HG03103 (cell line): ENCODE measurements around the gene CCDC33.

Source experiments
- ATAC-seq: cut with Tn5 transposase; IDR thresholded peaks from one replicate; pipeline ENCODE4 v1.9.1; 2021; ENCODE audit warnings: low read depth; ENCODE audit not compliant: unreplicated experiment

Gene CCDC33

DNA sequence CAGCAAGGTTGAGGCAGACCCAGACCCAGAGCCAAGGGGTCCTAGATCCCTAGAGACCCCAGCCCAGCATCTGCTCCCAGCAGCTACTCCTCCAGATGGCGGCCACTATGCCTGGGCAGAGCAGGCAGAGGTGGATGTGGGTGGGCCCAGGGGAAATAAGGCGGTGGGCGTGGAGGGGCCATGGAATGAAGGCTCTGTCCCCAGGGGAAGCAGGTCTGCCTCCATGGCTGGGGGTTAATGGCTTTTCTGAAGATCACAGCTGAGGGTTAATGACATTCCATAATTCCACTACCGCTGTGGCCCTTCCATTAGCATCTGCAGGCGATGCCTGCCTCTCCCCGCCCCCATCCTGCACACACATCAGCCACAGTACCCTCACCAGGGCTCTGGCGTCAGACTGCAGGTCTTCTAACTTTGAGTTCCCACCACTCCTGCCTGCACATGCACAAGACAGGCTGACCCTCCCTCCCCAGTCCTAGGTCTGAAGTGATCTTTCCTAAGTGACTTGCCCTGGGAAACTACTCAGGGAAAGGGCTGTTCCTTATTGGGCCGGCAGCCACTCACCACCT, 41.2 kb downstream of the CCDC33 start:
- ATAC-seq = no peak

DNA sequence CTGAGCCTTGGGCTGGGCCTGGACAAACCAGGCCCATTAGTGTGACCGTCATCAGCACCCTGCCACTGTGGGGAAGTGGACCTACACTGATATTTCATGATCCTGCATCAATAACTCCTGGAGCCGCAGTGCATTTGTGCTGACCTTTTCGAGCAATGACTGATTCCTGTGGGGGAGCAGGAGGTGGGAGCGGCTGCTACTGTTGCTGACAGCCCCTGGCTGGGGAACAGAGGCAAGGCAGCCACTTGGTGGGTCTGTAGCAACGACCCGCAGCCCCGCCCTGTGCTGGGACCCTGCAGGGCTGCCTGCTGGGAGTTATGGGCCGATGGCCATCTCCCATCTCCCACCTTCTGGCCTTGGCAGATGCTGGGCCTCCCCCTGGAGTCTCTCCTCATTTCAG, 42.1 kb downstream of the CCDC33 start:
- ATAC-seq = no peak

DNA sequence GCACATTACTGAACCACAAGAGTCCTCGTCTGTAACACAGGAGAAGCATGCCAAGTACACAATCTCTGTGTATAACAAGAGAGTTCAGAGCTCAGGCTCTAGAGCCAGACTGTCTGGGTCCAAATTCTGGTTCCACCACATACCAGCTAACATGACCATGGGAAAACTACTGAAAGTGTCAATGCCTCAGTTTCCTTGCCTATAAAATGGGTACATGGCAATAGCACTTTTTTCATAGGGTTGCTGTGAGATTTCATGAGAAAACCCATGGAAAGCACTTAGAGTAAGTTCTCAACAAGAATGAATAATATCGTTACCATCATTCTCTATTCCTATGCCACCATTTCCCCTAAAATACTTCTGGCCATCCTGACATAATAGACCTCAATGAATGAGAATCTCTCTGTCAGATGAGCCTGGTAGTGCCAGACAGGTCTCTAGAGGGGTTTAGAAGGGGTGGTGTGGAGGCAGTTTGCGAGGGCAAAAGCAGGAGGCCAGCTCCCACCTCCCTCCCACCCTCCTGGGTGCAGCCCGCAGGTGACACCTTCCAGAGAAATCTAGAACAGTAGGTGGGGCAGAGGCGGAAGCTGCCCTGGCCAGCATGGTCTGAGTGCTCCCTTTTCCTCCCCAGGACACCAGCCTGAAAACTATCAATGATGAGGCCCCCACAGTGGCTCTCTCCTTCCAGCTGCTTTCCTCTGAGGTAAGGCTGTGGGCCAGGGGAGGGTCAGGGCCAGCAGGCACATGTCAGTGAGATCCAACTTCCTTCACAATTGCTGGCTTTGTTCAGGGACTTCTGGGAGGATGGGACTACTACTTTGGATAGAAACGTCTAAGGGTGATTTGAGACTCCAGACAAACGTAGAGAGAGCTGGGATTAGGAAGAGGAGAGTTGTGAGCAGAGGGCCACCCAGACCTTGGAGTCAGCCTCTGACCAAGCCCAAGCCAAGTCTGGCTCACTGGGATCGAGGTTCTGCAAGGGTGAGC, 45.3 kb downstream of the CCDC33 start:
- no peak for ATAC-seq

DNA sequence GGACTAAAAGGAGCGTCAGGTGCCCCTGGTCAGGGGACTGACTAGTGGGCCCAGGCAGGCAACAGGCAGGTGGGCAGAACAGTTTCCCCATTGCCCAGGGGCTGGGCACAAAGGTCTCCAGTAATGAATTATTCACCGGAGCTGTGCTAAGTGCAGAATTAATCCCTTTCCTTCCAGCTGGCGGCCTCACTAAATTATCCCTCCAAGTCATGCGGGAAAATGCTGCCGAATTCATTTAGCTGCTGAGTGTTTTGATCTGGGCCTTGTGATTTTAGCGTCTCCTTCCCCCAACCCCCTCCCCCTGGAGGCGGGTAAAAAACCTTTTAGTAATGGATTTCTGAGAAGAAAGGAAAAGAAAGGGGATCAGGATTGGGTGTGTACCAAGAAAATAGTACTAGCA, 47.2 kb downstream of the CCDC33 start:
- ATAC-seq = no peak

DNA sequence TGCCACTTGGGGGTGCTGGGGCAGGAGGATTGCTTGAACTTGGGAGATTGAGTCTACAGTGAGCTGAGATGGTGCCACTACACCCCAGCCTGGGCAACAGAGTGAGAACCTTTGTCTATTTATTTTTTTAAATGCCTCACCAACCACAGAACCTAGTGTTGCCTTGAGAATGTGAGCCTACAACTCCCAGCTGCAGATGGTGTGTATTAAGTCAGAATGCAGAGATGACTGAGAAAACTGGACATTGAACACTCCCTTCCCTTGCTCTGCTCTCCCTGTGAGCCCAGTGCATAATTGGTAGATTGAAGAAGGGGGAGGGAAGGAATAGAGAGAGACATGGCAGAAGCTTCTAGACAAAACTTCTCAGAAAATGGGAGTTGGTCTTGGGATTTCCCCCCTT, 53.5 kb downstream of the CCDC33 start:
- ATAC-seq = no peak

DNA sequence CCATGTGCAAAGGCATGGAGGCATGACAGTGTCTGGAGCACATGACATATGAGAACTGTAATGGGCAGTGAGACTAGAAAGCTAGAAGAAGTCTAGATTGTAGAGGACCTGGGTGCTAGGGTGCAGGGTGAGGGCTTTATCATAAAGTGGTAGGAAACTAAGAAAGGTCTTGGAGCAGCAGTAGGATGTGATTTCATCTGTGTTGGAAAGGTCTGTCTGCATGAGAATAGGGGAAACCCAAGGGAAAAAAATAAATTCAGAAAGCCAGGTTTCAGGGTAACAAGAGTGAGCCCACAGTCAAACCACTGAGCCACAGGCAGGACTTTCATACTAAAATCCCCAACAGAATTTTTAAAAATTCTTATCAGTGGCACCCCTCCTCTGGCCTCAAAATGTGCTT, 54.5 kb downstream of the CCDC33 start:
- no peak for ATAC-seq

DNA sequence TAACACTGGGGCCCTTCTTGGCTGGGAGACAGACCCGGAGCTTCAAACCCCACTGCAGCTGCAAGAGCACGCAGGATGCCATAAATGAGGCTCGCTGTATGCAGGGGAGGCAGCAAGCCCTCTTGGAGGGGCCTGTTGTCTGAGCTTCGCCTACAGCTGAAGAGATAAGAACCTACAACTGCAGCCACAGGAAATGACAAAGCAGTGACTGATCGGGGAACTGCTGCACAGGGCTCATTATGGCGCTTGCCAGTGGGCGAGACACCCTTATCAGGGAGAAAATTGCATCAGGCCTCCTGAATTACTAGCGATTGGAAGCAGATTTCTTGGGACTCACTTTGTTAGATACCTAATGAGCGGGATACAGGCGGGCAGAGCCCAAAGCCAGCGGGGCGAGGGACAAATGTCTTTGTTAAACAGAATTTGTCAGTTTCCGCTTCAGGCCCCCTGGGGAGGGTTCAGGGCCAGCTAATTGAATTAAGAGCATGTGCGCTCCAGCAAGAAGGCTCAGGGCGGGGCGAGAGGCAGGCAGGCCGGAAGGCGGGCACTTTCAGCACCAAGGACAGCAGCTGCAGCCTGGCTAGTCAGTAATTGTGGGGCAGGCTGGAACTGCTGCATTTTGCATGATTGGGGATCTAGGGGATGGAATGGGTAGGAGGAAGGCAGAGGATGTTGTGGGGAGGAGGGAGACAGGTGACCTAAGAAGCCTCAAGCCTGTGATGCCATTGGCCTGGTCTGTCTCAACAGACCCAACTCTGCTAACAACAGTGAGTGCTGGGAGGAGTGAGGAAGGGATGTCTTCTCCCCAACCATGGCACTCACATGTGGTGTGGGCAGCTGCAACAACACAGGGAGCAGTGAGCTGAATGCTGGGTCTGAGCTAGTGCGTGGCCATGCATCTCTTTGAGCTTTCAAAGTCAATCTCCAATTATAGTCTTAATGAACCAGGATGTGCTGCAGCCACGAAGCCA, 55.3 kb downstream of the CCDC33 start:
- no peak for ATAC-seq

DNA sequence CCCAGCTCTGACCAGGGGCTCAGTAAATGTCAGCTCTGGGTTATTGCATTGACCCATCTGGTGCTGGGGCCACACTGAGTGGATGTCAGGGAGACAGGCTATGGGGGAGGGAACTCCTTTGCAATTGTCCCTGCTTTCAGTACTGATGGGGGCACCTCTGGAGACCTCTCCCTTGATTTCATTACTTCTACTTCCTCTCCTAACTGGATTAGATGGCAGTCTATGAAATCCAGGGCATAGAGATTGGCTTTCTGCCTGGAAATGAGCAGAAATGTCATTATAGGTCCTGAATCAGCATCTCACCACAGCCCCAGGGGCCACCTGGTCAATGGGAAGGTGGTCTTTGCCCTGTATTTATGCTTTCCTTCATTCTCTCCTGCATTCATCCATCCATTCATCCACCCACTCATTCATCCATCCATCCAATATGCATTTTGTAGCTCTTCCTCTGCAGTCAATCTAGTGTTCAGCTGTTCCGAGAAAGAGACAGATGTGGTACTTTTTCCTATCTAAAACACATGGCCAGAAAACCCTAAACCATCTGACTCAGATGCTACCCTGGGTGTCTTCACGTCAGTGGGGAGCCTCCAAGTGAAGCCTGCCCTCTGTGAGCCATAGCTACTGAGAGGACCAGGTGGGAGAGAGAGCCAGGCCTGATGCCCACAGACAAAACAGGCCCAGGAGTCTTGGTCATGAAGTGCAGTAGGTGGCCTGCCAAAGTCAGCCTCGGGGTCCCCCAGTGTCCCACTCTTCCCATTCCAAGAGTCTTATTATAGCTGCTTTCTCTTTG, 57.1 kb downstream of the CCDC33 start:
- no peak for ATAC-seq

DNA sequence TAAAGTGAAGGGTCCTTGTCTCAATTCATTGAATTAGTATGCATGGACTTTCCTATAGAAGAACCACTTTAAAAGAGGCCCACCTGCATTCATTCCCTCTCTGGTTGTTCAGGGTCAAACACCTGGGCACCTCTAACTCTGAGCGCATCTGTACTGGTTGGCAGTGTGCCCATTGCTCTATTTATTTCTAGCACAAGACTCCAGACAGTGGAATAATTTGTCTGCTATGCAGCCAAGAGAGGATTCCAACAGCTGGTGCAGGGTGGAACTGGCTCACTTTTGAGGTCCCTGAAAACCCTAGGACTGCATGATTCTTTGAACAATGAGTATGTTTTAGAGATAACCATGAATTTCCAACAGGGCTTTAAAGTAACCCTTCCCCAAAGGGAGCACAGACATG, 57.9 kb downstream of the CCDC33 start:
- no peak for ATAC-seq

DNA sequence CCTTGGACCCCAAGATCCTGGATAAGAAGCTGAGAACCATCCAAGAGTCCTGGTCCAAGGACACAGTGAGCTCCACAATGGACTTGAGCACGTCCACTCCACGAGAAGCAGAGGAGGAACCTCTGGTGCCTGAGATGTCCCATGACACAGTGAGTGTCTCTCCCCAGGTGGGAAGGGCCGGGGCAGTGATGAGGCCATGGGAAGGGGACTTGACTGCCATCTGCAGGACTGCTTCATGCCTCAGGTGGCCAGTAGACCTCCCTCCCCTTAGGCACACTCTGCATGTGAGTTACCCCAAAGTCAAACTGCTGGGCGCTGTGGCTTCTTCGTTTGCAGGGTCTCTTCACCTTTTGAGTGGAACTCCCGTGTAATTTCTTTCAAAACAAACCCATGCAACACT, 59.7 kb downstream of the CCDC33 start:
- no peak for ATAC-seq

DNA sequence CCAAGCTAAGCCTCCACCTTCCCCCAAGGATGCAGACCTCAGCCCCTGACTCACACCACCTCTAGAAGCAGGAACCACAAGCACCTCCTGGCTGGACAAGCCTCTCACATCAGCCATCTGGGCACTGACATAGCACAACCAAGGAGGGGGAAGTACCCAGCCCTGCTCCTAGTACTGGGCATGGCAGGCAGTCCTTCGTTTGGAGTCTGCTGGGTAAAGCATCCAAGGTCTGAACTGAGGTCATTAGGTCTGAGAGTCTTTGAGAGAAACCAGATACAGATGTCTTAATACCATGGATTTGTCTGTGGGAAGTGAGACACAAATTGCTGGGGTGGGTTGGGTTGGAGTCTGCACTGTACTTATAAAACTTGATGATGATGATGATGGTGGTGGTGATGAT, 61.8 kb downstream of the CCDC33 start:
- no peak for ATAC-seq

DNA sequence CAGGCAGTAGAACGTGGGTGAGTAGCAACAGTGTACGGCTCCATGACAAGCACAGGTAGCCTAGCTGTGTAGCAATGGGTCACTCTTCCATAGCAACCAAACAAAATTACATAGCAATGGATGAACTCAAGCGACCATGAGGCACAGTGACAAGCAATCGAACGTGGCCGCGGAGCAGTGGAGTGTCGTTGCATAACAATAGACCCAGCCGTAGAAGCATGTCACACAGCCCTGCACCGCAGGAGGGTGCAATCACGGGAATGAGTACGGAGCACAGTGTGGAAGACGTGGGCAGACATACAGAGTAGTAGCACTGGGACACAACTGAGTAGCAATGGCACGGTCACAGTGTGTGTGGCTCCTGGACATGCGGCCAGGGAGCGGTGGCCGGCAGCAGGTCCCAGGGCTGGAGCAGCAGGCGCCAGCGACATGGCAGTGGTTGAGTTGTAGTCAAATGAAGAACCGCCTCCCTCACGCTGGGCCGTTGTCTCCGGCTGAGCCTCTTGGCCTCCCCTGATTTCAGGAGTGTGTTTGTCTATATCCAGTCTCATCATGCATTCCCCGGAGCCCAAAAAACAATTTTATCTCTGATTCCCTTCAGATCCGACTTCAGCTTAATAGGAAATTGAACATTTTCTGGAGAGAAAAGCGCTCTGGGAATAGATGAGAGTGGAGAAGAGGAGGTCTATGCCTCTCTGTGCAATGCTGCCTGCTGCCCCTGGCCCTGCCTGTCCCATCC, 64.1 kb downstream of the CCDC33 start:
- no peak for ATAC-seq

DNA sequence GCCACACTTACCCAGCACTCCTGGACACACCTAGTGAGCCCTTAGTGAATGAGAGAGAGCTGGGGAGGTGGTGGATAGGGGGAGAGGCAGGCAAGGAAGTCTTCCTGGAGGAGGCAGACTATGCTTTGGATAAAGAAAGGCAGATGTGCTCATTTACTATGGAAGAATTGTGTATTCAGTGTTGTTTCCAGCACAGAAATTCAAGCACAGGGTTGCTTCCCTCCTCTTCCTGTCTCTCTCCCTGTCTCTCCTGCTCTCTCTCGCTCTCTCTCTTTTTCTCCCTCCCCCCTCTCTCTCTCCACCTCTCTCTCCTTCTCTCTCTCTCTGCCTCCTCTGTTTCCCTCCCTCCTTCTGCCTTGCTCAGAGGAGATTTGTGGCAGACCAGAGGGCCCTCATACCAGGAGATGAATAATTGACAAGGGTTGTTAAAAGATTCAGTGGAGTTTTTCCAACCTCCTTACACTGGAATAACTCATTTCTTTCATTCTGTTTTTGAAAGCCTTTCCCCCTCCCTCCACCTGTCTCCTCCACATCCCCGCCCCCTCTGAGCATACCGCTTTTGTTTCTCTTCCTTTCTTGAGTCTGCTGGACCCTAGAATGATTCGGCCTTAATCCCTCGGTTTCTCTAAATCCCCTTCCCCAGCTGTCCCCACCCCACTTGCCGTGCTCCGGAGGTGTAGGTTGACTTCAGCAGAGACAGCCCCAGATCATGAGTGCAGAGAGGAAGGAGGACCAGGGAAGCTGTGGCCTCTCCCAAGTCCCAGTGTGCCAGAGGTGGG, 65.6 kb downstream of the CCDC33 start:
- ATAC-seq = no peak

DNA sequence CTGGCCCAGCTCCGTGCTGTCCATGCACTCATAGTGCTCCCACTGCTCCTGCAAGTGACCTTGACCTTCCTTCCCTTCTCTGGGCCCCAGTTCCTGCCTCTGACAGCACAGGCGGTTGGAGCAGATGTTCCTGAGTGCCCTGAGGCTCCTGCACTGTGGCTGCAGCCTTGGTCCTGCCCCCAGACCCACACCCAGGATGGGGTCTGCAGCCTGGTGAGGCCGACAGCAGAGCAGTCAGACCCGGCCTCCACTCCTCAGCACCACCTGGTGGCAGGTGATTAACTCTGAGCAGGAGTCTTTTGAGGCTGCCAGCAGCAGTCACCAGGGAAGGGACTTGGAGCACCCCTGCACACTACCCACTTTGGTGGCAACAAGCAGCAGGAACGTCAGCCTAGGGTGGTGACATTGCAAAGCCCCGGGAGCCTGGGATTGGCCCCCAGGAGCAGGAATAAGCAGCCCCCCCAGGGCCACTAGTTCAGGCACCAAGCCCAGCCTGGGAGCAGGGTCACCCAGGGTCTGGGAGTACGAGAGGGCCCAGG, 66.8 kb downstream of the CCDC33 start:
- ATAC-seq = no peak

DNA sequence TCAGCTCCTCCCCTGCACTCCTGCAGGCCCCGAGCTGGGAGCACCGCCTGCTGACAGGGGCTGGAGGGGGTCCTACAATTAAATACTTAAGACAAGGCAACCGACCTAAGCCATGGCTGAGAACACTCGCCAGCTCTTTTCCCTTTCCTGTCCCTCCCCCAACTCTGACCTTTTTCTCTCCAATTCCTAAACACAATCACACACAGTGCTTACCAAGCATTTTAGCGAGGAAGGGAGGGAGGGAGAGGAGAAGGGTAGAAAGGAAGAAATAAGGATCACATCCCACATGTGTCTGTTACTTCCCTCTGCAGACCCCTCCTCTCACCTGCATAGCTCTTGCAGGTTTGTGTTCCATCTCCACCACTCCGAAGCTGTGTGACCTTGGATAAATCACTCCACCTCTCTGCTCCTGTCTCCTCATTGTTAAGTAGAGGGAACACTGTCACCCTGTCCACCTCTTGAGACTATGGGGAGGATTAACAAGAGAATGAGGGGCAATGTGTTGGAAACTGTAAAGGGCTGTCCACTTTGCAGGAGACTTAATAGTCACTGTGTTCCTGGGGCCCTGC, 67.7 kb downstream of the CCDC33 start:
- no peak for ATAC-seq

DNA sequence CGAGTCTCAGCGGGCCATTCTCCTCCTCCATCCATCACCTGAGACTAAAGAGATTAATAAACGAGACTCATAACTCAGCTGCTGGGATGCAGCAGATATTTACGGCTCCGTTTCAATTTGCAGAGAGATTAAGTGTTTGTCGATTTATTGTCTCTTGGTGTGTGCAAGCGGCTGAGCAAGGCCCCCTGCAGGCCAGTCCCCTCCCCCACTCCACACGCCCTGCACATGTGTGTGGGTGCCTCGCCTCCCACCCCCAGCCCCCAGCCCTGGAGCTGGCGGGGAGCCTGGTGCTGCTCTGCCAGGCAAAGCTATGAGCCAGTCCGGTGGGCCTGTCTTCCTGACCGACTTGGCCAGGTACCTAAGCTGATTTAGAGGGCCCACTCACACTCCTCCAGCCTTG, 68.3 kb downstream of the CCDC33 start:
- ATAC-seq = no peak

DNA sequence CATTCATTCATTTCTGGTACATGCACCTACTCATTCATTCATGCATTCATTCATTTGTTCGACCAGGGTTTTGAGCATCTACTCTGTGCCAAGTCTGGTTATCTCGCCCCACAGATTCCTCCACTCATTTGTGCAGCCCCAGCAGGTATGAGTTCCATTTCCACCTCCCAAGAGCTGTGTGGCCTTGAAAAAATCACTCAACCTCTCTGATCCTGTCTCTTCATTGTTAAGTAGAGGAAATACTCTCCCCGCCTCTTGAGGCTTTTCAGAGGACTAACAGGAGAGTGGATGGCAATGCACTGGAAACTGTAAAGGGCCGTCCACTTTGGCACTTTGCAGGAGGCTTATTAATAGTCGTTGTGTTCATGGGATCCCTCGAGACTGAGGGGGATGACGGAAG, 69.6 kb downstream of the CCDC33 start:
- ATAC-seq = no peak

DNA sequence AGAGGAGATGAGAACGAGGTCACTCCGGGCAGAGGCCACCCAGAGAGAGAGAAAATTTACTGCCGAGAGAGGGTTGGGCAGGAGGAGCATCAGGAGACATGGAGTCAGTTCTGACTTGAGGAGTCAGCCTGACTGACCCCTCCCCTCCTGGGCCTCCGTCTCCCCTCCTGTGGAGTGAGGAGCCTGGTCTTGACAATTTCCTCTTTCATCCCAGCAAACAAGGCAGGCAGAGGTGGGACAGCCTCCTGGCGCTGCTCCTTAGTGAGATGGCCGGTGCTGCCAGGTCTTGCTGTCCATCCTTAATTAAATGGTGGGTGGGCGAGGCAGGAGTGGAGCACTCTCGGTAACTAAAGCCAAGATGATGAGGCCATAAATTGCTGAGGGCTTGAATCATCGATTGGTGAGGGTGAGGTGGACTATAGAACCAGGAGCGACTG, 70.7 kb downstream of the CCDC33 start:
- ATAC-seq = no peak
